Neuronal stem cell (in vitro differentiated cells): Measurements from ENCODE around the gene TMEM120A.
A peak's percentile ranks its signal among the peaks of the same experiment; 100 is the strongest.

Experiments
- DNase-seq: peaks from one replicate; pipeline ENCODE4 v3.0.0-alpha.2; 2013; ENCODE audit warnings: low spot score
- H2AFZ ChIP-seq: one replicate; pipeline ENCODE4 v1.6.1; 2013; ENCODE audit warnings: mild to moderate bottlenecking, low read length, inconsistent platforms
- H2AK5ac ChIP-seq: 2 replicates; pipeline ENCODE4 v1.6.1; 2013; ENCODE audit warnings: low read depth, mild to moderate bottlenecking, inconsistent platforms, low read length, moderate library complexity, mixed read lengths
- H2BK120ac ChIP-seq: 2 replicates; pipeline ENCODE4 v1.6.1; 2013; ENCODE audit warnings: low read depth, mild to moderate bottlenecking, inconsistent platforms, low read length, moderate library complexity, mixed read lengths
- H2BK12ac ChIP-seq: one replicate; pipeline ENCODE4 v1.6.1; 2013; ENCODE audit warnings: low read length, inconsistent platforms
- H2BK15ac ChIP-seq: 2 replicates; pipeline ENCODE4 v1.6.1; 2013; ENCODE audit warnings: mild to moderate bottlenecking, low read length, inconsistent platforms, mixed read lengths
- H2BK5ac ChIP-seq: one replicate; pipeline ENCODE4 v1.6.1; 2013; ENCODE audit warnings: inconsistent platforms, mild to moderate bottlenecking, low read length, moderate library complexity
- H3K14ac ChIP-seq: one replicate; pipeline ENCODE4 v1.6.1; 2013; ENCODE audit warnings: low read length, inconsistent platforms
- H3K18ac ChIP-seq: 2 replicates; pipeline ENCODE4 v1.6.1; 2013; ENCODE audit warnings: low read length, inconsistent platforms
- H3K23ac ChIP-seq: 2 replicates; pipeline ENCODE4 v1.6.1; 2013; ENCODE audit warnings: low read depth, mild to moderate bottlenecking, mixed read lengths, low read length, inconsistent platforms; ENCODE audit not compliant: poor library complexity
- H3K27ac ChIP-seq: replicated peaks from 3 replicates; pipeline ENCODE4 v1.5.1; 2013; ENCODE audit warnings: low read length, inconsistent platforms
- H3K27me3 ChIP-seq, 3 experiments: 2 replicates each; pipeline ENCODE4 v1.6.1; 2013; ENCODE audit warnings: low read length in 3 of 3, mild to moderate bottlenecking in 2 of 3, inconsistent platforms in 1 of 3, low read depth in 1 of 3, mixed read lengths in 1 of 3, moderate library complexity in 1 of 3; ENCODE audit not compliant: control insufficient read depth in 3 of 3, insufficient read depth in 3 of 3
- H3K36me3 ChIP-seq, 2 donors: replicated peaks in 1 of 2; 2 replicates each; pipeline ENCODE4 v1.6.1; 2013; ENCODE audit warnings: low read length in 2 of 2; ENCODE audit not compliant: control insufficient read depth in 2 of 2, insufficient read depth in 2 of 2
- H3K4ac ChIP-seq: 2 replicates; pipeline ENCODE4 v1.6.1; 2013; ENCODE audit warnings: inconsistent platforms, mild to moderate bottlenecking, low read length, moderate library complexity
- H3K4me1 ChIP-seq, 2 donors: 1 replicate in 1 of 2; 2 replicates in 1 of 2; pipeline ENCODE4 v1.6.1; 2013; ENCODE audit warnings: low read length in 2 of 2, low read depth in 1 of 2; ENCODE audit not compliant: control insufficient read depth in 2 of 2, insufficient read depth in 1 of 2
- H3K4me2 ChIP-seq: one replicate; pipeline ENCODE4 v1.6.1; 2013; ENCODE audit warnings: mild to moderate bottlenecking, low read length, inconsistent platforms; ENCODE audit not compliant: insufficient read depth, poor library complexity, severe bottlenecking
- H3K4me3 ChIP-seq, 2 donors: 2 replicates each; pipeline ENCODE4 v1.5.1; 2013; ENCODE audit warnings: low read length in 2 of 2, mild to moderate bottlenecking in 2 of 2, inconsistent platforms in 1 of 2, moderate library complexity in 1 of 2
- H3K79me1 ChIP-seq: one replicate; pipeline ENCODE4 v1.6.1; 2013; ENCODE audit warnings: low read depth, mild to moderate bottlenecking, inconsistent platforms, low read length, moderate library complexity
- H3K9ac ChIP-seq: one replicate; pipeline ENCODE4 v1.6.1; 2013; ENCODE audit warnings: mild to moderate bottlenecking, low read depth, low read length, inconsistent platforms; ENCODE audit not compliant: poor library complexity
- H3K9me3 ChIP-seq, 2 donors: replicated peaks in 1 of 2; 2 replicates each; pipeline versions ENCODE3 to v1.6.1; 2013; ENCODE audit warnings: low read length in 2 of 2, mild to moderate bottlenecking in 2 of 2, inconsistent platforms in 1 of 2, low read depth in 1 of 2, mixed read lengths in 1 of 2, moderate library complexity in 1 of 2; ENCODE audit not compliant: control insufficient read depth in 2 of 2, insufficient read depth in 1 of 2
- H4K8ac ChIP-seq: one replicate; pipeline ENCODE4 v1.6.1; 2013; ENCODE audit warnings: low read depth, mild to moderate bottlenecking, inconsistent platforms, low read length, moderate library complexity
- H4K91ac ChIP-seq: one replicate; pipeline ENCODE4 v1.6.1; 2013; ENCODE audit warnings: low read length, low read depth, mild to moderate bottlenecking, inconsistent platforms; ENCODE audit not compliant: poor library complexity
- WGBS, 2 donors: extraction: QIAGEN DNeasy Blood & Tissue Kit; methylation state at CpG; one replicate each; pipeline ENCODE4 v1.1.7; 2013; ENCODE audit warnings: missing lambda C conversion rate in 2 of 2, mixed read lengths in 1 of 2; ENCODE audit not compliant: insufficient read length in 2 of 2, insufficient replicate concordance in 1 of 2; ENCODE audit errors: extremely low coverage in 2 of 2; 5-methylcytosine and 5-hydroxymethylcytosine counted together

Gene TMEM120A

GRCh38 chr7:75945297-75946168 is 48.9 kb downstream of the TMEM120A start:
- Histone ChIP-seq H3K14ac (no peak overlapping the region), H3K79me1 (peaks cover 2% of the 10 kb centered on the region), H3K27me3 (no peaks in the 10 kb centered on the region), H3K9ac (no peak overlapping the region), H3K4me2 (no peak overlapping the region), H3K4me3 (no peak overlapping the region), H3K4ac (no peak overlapping the region), H2AK5ac (no peak overlapping the region), H2BK15ac (no peak overlapping the region), H2BK12ac (no peak overlapping the region), H4K91ac (no peak overlapping the region), H3K23ac (no peak overlapping the region), H4K8ac (no peak overlapping the region), H3K9me3 (no peaks in the 10 kb centered on the region), H2BK120ac (no peak overlapping the region), H2AFZ (no peak overlapping the region), H2BK5ac (no peak overlapping the region), H3K18ac (no peak overlapping the region), H3K27ac (no peak overlapping the region), H3K36me3 (peaks cover 0 to 24% of the 10 kb centered on the region in 2 donors), H3K4me1 (no peaks in the 10 kb centered on the region)
- no CpG with 5 or more reads among the region's 8 CpGs for WGBS, 2 donors
- no peak for DNase-seq

GRCh38 chr7:75944507-75944906 is 49.9 kb downstream of the TMEM120A start:
- H3K4me1 ChIP-seq: no peaks in the 10 kb centered on the region
- no peaks in the 10 kb centered on the region for H3K27me3 ChIP-seq
- no CpG with 5 or more reads among the region's 1 CpG for WGBS, 2 donors
- H3K4me2 ChIP-seq: no peak overlapping the region
- no peak overlapping the region for H3K27ac ChIP-seq
- no peak overlapping the region for H3K18ac ChIP-seq
- no peak overlapping the region for H2AFZ ChIP-seq
- H3K9me3 ChIP-seq: no peaks in the 10 kb centered on the region
- H3K23ac ChIP-seq: no peak overlapping the region
- H4K8ac ChIP-seq: no peak overlapping the region
- no peak overlapping the region for H2BK12ac ChIP-seq
- no peak overlapping the region for H2BK15ac ChIP-seq
- no peak overlapping the region for H2AK5ac ChIP-seq
- no peak overlapping the region for H2BK5ac ChIP-seq
- no peak overlapping the region for H3K14ac ChIP-seq
- H4K91ac ChIP-seq: no peak overlapping the region
- no peak overlapping the region for H3K4me3 ChIP-seq
- no peak overlapping the region for H3K4ac ChIP-seq
- peaks cover 2% of the 10 kb centered on the region for H3K79me1 ChIP-seq
- H3K9ac ChIP-seq: no peak overlapping the region
- H2BK120ac ChIP-seq: no peak overlapping the region
- peaks cover 0 to 24% of the 10 kb centered on the region in 2 donors for H3K36me3 ChIP-seq
- no peak for DNase-seq

DNA sequence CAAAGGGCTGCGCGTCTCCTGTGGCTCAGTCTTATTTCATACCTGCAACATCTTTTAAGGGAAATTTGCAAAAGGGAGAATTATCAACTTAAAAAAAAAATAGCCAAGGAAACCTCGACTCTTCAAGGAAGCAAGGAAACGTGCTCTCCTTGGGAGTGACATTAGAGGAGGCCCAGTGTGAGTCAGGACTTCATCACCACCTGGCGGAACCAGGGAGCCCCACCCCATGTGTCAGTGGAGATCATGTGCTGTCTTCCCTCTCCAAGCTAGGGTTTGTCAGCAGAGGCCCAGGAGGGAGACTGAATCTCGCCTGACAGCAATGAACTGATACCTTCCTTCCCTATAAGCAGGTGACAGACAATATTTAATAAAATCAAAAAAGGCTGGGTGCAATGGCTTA is 50.5 kb downstream of the TMEM120A start:
- Histone ChIP-seq H2BK12ac (no peak overlapping the region), H3K18ac (no peak overlapping the region), H2BK15ac (no peak overlapping the region), H2BK5ac (no peak overlapping the region), H2AK5ac (no peak overlapping the region), H3K4me1 (no peaks in the 10 kb centered on the region), H3K27me3 (no peaks in the 10 kb centered on the region), H3K79me1 (peaks cover 4% of the 10 kb centered on the region), H3K23ac (no peak overlapping the region), H3K14ac (no peak overlapping the region), H3K36me3 (peaks cover 1 to 24% of the 10 kb centered on the region in 2 donors), H3K9me3 (no peaks in the 10 kb centered on the region), H2BK120ac (no peak overlapping the region), H3K27ac (no peak overlapping the region), H2AFZ (no peak overlapping the region), H3K4me2 (no peak overlapping the region), H4K8ac (no peak overlapping the region), H3K4me3 (no peak overlapping the region), H3K4ac (no peak overlapping the region), H4K91ac (no peak overlapping the region), H3K9ac (no peak overlapping the region)
- WGBS, 2 donors: no CpG with 5 or more reads among the region's 6 CpGs
- DNase-seq: no peak

DNA sequence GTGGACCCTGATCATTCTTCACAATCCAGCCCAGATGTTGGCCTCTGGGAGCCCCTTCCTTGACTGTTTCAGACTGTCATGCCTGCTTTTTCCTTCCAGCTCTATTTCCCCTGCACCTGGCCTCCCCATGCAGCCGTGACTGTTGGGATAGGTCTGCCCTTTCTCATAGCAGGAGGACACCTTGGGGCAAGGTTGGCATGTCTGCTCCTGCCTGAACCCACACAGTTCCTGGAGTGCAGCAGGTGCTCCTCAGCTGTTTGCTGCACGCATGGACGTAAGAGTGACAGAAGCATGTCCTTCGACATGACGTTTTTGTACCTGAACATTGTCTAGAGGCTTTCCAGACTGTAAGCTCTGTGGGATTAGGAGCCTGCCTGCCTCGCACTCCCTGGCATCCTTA is 55.5 kb downstream of the TMEM120A start:
- Histone ChIP-seq H3K4ac (no peak overlapping the region), H3K18ac (peak overlapping the region; percentile 15), H2BK120ac (no peak overlapping the region), H2AK5ac (no peak overlapping the region), H3K4me3 (no peak overlapping the region), H3K23ac (peak overlapping the region; percentile 6), H4K8ac (no peak overlapping the region), H3K9me3 (peaks cover 4 to 5% of the 10 kb centered on the region in 2 donors), H3K14ac (no peak overlapping the region), H3K36me3 (peaks cover 5% of the 10 kb centered on the region in 2 donors), H2AFZ (no peak overlapping the region), H2BK15ac (no peak overlapping the region), H3K79me1 (peaks cover 10% of the 10 kb centered on the region), H3K27ac (no peak overlapping the region), H3K9ac (no peak overlapping the region), H2BK5ac (no peak overlapping the region), H2BK12ac (no peak overlapping the region), H3K4me2 (no peak overlapping the region), H4K91ac (no peak overlapping the region), H3K27me3 (no peaks in the 10 kb centered on the region), H3K4me1 (peaks cover 0 to 5% of the 10 kb centered on the region in 2 donors)
- no CpG with 5 or more reads among the region's 6 CpGs for WGBS, 2 donors
- no peak for DNase-seq
